Superior temporal gyrus (tissue), 1 donor: Measurements from ENCODE around the gene CFAP100.

Source experiments
- DNase-seq: peaks from one replicate; pipeline ENCODE4 v3.0.0-alpha.2; 2016; ENCODE audit errors: extremely low spot score

CFAP100 gene

GRCh38 chr3:126373682-126374601 is 20.8 kb upstream of the CFAP100 start:
- no peak for DNase-seq

- no peak for DNase-seq
Observed at GRCh38 chr3:126375835-126376331, 18.8 kb upstream of the CFAP100 start.

GRCh38 chr3:126376444-126376843 is 18.3 kb upstream of the CFAP100 start:
- no peak for DNase-seq

GRCh38 chr3:126377211-126377610 is 17.5 kb upstream of the CFAP100 start:
- DNase-seq: no peak

- no peak for DNase-seq
Observed at GRCh38 chr3:126378341-126378751, 16.4 kb upstream of the CFAP100 start.

GRCh38 chr3:126380011-126380768 is 14.5 kb upstream of the CFAP100 start:
- DNase-seq: no peak

- DNase-seq: no peak
Observed at GRCh38 chr3:126381966-126382365, 12.7 kb upstream of the CFAP100 start.

GRCh38 chr3:126389112-126389793 is 5.5 kb upstream of the CFAP100 start:
- DNase-seq: peak; percentile 90

- no peak for DNase-seq
Observed at GRCh38 chr3:126389794-126390146, 4.9 kb upstream of the CFAP100 start.

- no peak for DNase-seq
Observed at GRCh38 chr3:126390201-126390600, 4.5 kb upstream of the CFAP100 start.

GRCh38 chr3:126390751-126391150 is 4.0 kb upstream of the CFAP100 start:
- no peak for DNase-seq

- DNase-seq: no peak
Observed at GRCh38 chr3:126391631-126392030, 3.1 kb upstream of the CFAP100 start.

GRCh38 chr3:126392246-126392645 is 2.5 kb upstream of the CFAP100 start:
- no peak for DNase-seq

GRCh38 chr3:126393563-126393962 is 1.1 kb upstream of the CFAP100 start:
- DNase-seq: no peak

- DNase-seq: no peak
Observed at GRCh38 chr3:126394977-126395321, 240 bp downstream of the CFAP100 start.

GRCh38 chr3:126395846-126396513 is 1.3 kb downstream of the CFAP100 start:
- DNase-seq: no peak

GRCh38 chr3:126396536-126396935 is 1.8 kb downstream of the CFAP100 start:
- no peak for DNase-seq

GRCh38 chr3:126397610-126398422 is 3.1 kb downstream of the CFAP100 start:
- no peak for DNase-seq

GRCh38 chr3:126398423-126399350 is 4.0 kb downstream of the CFAP100 start:
- no peak for DNase-seq

- DNase-seq: peak; percentile 22
Observed at GRCh38 chr3:126399351-126399735, 4.6 kb downstream of the CFAP100 start.
